GM19438 (cell line): ENCODE results near the gene LYL1.

Experiments
- ATAC-seq: cut with Tn5 transposase; IDR thresholded peaks from one replicate; pipeline ENCODE4 v1.9.1; 2021; ENCODE audit warnings: low read depth; ENCODE audit not compliant: unreplicated experiment

The LYL1 gene

GRCh38 chr19:13094771-13095392 is 7.8 kb downstream of the LYL1 start:
- ATAC-seq: no peak

GRCh38 chr19:13094106-13094504 is 8.6 kb downstream of the LYL1 start:
- ATAC-seq: no peak

- ATAC-seq: no peak
Measured at GRCh38 chr19:13093407-13094105, 9.1 kb downstream of the LYL1 start.

GRCh38 chr19:13092606-13093235 is 9.9 kb downstream of the LYL1 start:
- ATAC-seq: no peak

- ATAC-seq: no peak
Measured at GRCh38 chr19:13092158-13092543, 10.5 kb downstream of the LYL1 start.

GRCh38 chr19:13091400-13092157 is 11.1 kb downstream of the LYL1 start:
- ATAC-seq: no peak

GRCh38 chr19:13090511-13091231 is 12.0 kb downstream of the LYL1 start:
- ATAC-seq: no peak

GRCh38 chr19:13089857-13090507 is 12.7 kb downstream of the LYL1 start:
- ATAC-seq: no peak

- no peak for ATAC-seq
Measured at GRCh38 chr19:13089139-13089856, 13.4 kb downstream of the LYL1 start.

GRCh38 chr19:13087795-13088537 is 14.7 kb downstream of the LYL1 start:
- no peak for ATAC-seq

GRCh38 chr19:13087295-13087694 is 15.4 kb downstream of the LYL1 start:
- ATAC-seq: no peak

- no peak for ATAC-seq
Measured at GRCh38 chr19:13086341-13086740, 16.3 kb downstream of the LYL1 start.

GRCh38 chr19:13085666-13086065 is 17.0 kb downstream of the LYL1 start:
- ATAC-seq: no peak

- no peak for ATAC-seq
Measured at GRCh38 chr19:13083627-13084026, 19.0 kb downstream of the LYL1 start.

GRCh38 chr19:13083008-13083404 is 19.7 kb downstream of the LYL1 start:
- ATAC-seq: no peak

- no peak for ATAC-seq
Measured at GRCh38 chr19:13082192-13083007, 20.3 kb downstream of the LYL1 start.

GRCh38 chr19:13079542-13079986 is 23.1 kb downstream of the LYL1 start:
- no peak for ATAC-seq
